ENCODE results near the gene TRAF4. TPM values are rescaled to one million over a fixed set of nuclear protein-coding genes. Genes with fewer than 3 reads are reported as not detected.
"Not testable (repeated sequence)": the region's sequence is repeated elsewhere in the genome, so short reads cannot be mapped to it uniquely, and the experiment has no call there.

Gene TRAF4
- total RNA-seq, 1 experiment from 2014 or later = 216 TPM

DNA sequence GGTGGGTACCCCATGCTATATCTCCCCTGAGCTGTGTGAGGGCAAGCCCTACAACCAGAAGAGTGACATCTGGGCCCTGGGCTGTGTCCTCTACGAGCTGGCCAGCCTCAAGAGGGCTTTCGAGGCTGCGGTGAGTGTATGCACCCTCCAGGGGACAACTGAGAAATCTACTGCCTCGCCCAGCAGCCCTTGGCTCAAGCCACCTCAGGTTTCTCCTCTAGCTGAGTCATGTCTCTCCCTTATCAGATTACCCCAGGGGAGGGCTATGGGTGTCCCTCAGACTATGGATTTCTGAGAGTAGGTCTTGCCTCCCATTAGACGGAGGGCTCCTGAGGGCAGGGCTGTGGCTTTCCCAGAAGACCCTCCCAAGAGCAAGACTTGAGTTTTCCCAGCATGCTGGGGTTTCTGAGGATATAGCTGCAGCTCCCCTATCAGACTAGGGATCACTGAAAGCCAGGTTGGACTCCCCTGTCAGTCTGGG lies 8.5 kb upstream of the TRAF4 start:
- no peak overlapping the region for H3K4me3 ChIP-seq (ENCODE audit: insufficient read depth, low read depth, low read length)
- H3K27me3 ChIP-seq (ENCODE audit: control insufficient read depth, insufficient read depth, low read length) = no peaks in the 10 kb centered on the region
- H3K36me3 ChIP-seq (replicated peaks; ENCODE audit: control insufficient read depth, insufficient read depth, low read length) = peaks cover 6% of the 10 kb centered on the region

GRCh38 chr17:28735913-28736769 lies 7.7 kb upstream of the TRAF4 start:
- not testable (repeated sequence) for DNase-seq; H3K27me3 ChIP-seq (ENCODE audit: control insufficient read depth, insufficient read depth, low read length); H3K4me3 ChIP-seq (ENCODE audit: insufficient read depth, low read depth, low read length)
- H3K36me3 ChIP-seq (replicated peaks; ENCODE audit: control insufficient read depth, insufficient read depth, low read length) = peaks cover 10% of the 10 kb centered on the region

More for the DNA sequence above, 8.5 kb upstream of the TRAF4 start:
- no peak for DNase-seq

- Histone ChIP-seq H3K36me3 (replicated peaks; ENCODE audit: control insufficient read depth, insufficient read depth, low read length) (peaks cover 10% of the 10 kb centered on the region), H3K4me3 (ENCODE audit: insufficient read depth, low read depth, low read length) (no peak overlapping the region), H3K27me3 (ENCODE audit: control insufficient read depth, insufficient read depth, low read length) (no peaks in the 10 kb centered on the region)
These were observed 6.5 kb upstream of the TRAF4 start for GRCh38 chr17:28737316-28737715.

DNA sequence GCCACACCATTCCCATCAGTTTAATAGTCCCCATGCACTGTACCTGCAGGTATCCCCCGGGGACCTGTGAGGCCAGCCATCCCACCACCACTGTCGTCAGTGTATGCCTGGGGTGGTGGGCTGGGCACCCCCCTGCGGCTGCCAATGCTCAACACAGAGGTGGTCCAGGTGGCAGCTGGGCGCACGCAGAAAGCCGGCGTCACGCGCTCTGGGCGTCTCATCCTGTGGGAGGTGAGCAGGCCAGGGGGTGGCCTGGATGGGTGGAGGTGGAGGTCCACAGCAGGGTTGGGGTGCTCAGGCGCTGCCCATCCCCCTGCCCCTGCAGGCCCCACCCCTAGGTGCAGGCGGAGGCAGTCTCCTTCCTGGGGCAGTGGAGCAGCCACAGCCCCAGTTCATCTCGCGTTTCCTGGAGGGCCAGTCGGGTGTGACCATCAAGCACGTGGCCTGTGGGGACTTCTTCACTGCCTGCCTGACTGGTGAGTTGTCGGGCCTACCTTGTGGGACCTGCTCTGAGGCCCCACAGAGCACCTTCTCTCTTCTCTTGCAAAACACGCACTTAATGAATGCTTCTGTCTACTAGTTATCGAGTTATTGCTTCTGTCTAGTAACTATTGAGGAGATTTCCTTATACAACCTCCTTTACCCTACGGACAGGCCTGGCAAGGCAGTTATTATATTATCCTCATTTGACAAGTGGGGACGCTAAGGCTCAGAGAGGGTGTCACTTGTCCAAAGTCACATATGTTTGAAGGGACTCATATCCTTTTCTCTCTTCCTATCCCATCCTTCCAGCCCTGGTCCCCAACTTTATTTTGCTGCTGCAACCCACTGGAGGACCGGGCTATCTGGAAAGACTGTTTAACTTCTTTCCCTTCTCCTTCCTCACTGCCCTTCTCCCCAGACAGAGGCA lies 5.8 kb upstream of the TRAF4 start:
- Histone ChIP-seq H3K27me3 (ENCODE audit: control insufficient read depth, insufficient read depth, low read length) (no peaks in the 10 kb centered on the region), H3K4me3 (ENCODE audit: insufficient read depth, low read depth, low read length) (no peak overlapping the region), H3K36me3 (replicated peaks; ENCODE audit: control insufficient read depth, insufficient read depth, low read length) (peaks cover 10% of the 10 kb centered on the region)
- no peak for DNase-seq

More at GRCh38 chr17:28737316-28737715, 6.5 kb upstream of the TRAF4 start:
- no peak for DNase-seq

- H3K36me3 ChIP-seq (replicated peaks; ENCODE audit: control insufficient read depth, insufficient read depth, low read length) = peaks cover 10% of the 10 kb centered on the region
- DNase-seq = no peak
- no peak overlapping the region for H3K4me3 ChIP-seq (ENCODE audit: insufficient read depth, low read depth, low read length)
These were observed 5.0 kb upstream of the TRAF4 start for GRCh38 chr17:28738680-28739384.

GRCh38 chr17:28740406-28741357 lies 3.1 kb upstream of the TRAF4 start:
- Histone ChIP-seq H3K4me3 (ENCODE audit: insufficient read depth, low read depth, low read length) (no peak overlapping the region), H3K27me3 (ENCODE audit: control insufficient read depth, insufficient read depth, low read length) (no peaks in the 10 kb centered on the region), H3K36me3 (replicated peaks; ENCODE audit: control insufficient read depth, insufficient read depth, low read length) (peaks cover 9% of the 10 kb centered on the region)
- no peak for DNase-seq

More at GRCh38 chr17:28738680-28739384, 5.0 kb upstream of the TRAF4 start:
- H3K27me3 ChIP-seq (ENCODE audit: control insufficient read depth, insufficient read depth, low read length) = no peaks in the 10 kb centered on the region

DNA sequence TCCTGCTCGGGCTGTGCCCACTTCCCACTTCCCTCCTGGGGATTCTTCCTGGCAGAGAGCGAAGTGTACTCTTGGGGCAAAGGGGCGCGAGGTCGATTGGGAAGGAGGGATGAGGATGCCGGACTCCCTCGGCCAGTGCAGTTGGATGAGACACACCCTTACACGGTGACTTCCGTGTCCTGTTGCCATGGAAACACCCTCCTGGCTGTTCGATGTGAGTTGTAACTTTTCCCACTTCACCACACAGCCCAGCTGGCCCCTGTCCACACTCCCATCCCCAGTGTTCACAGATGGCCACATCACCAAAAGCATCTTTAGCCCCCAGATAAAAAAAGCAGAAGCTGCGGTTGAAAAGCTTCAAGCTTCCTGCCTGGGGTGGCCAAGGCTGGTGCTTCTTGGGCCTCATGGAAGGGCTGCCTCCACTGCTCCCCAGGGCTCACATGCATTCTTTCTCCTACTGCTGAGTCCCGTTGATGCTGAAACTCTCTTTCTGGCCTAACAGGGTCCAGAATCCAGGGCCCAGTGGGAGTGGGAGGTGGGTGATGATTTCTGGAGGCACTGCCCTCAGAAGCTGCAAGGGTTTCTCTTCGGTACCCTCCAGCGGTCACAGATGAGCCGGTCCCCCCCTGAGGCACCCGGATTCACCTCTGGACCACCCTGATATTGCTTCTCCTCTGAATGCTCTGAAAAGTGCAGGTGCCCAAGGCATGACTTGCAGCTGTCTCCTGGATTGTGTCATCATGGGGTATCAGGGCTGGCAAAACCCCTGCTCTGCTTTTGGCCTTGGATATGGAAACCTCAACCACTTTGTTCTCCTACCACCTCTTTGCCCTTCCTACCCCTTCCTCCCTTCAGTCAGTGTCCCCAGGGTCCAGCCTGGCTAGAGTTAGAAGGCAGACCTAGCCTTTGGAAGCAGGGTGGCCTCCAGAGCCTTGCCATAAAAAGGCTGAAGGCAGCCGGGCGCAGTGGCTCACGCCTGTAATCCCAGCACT lies 2.2 kb upstream of the TRAF4 start:
- Histone ChIP-seq H3K4me3 (ENCODE audit: insufficient read depth, low read depth, low read length) (no peak overlapping the region), H3K36me3 (replicated peaks; ENCODE audit: control insufficient read depth, insufficient read depth, low read length) (peaks cover 15% of the 10 kb centered on the region), H3K27me3 (ENCODE audit: control insufficient read depth, insufficient read depth, low read length) (no peaks in the 10 kb centered on the region)
- no peak for DNase-seq

DNA sequence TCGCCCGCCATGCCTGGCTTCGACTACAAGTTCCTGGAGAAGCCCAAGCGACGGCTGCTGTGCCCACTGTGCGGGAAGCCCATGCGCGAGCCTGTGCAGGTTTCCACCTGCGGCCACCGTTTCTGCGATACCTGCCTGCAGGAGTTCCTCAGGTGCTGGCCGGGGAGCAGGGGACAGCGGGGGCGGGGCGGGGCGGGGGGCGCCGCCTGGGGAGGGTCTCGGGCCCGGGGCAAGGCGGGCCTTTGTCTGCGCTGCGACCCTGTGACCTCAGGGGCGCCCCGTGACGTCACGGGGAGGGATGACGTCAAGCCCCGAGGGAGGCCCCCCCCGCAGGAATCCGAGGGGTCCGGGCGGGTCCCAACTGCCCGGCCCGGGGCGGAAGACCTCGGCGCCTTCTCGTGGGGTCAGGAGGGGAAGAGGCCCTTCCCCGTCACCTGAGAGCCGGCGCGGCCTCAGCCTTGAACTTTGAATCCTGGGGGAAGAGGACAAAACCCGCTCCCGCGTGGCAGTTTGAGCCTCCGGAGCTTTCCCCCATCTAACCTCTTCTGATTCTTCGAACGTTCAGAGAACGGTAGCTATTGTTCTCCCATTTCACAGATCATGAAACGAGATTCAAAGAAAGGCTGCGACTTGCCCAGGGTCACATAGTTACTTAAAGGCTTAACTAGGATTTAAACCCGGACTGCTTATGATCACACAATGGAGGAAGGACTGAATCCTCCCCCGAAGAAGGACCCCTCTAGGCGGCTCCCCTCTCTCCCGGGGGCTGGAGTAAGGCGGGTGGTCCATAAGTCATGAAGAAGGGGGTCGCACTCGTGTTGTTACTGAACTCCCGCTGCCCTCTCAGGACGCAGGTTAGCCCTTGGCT lies 527 bp downstream of the TRAF4 start:
- Histone ChIP-seq H3K36me3 (replicated peaks; ENCODE audit: control insufficient read depth, insufficient read depth, low read length) (peaks cover 34% of the 10 kb centered on the region), H3K27me3 (ENCODE audit: control insufficient read depth, insufficient read depth, low read length) (no peaks in the 10 kb centered on the region), H3K4me3 (ENCODE audit: insufficient read depth, low read depth, low read length) (peak overlapping the region; percentile 90)
- DNase-seq = peak; percentile 97

- Histone ChIP-seq H3K36me3 (replicated peaks; ENCODE audit: control insufficient read depth, insufficient read depth, low read length) (peaks cover 36% of the 10 kb centered on the region), H3K27me3 (ENCODE audit: control insufficient read depth, insufficient read depth, low read length) (no peaks in the 10 kb centered on the region), H3K4me3 (ENCODE audit: insufficient read depth, low read depth, low read length) (peak overlapping the region; percentile 90)
- DNase-seq = peak; percentile 83
These were observed 1.4 kb downstream of the TRAF4 start for GRCh38 chr17:28744972-28745785.

DNA sequence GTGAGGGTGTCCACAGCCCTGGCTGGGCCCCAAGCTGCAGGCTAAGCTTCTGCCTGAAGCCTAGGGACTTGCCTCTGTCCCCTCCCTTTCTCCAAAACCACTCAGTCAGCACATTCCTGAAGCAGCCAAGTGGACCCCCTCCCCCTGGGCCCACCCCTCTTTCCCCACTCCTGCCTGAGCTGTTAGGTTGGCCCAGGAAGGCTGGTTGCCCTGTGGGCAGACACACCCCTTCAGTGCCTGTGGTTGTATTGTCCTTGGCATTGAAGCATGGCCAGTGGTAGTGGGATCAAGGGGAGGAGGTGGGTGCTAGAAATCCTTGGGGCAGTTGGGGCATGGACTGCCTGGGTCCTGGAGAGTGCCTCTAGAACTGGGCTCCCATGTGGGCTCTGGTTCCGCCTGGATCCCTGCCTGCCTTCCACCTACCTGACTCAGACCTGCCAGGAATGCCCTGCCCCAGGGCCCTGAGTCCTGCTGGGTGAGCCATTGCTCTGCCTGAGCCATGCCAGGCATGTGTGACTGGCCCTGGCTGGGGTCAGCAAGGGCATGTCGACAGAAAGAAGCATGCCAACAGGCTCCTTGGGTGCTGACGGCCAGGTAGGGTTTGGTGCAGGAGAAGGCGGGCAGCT lies 2.1 kb downstream of the TRAF4 start:
- Histone ChIP-seq H3K36me3 (replicated peaks; ENCODE audit: control insufficient read depth, insufficient read depth, low read length) (peaks cover 39% of the 10 kb centered on the region), H3K4me3 (ENCODE audit: insufficient read depth, low read depth, low read length) (peak overlapping the region; percentile 90), H3K27me3 (ENCODE audit: control insufficient read depth, insufficient read depth, low read length) (no peaks in the 10 kb centered on the region)
- DNase-seq = peak; percentile 69

DNA sequence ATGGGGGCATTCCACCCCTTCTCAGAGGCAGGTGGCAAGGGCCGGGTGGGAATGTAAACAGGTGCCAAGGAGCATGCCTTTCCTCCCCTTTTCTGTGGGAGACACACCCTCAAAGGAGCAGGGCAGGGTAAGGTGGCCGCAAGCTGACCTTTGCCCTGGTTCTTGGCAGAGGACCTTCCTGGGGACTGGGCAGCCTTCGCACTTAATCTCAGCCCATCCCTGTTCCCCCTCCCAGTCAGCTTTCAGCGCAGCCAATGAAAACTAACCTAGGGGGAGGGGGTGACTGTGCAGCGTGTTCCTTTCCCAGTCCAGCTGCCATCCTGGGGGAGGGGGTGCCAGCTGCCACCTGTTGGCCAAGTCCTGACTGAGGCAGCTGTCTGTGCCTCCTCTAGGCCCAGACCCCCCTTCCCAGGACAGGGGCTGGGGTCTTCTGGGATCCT lies 2.8 kb downstream of the TRAF4 start:
- H3K36me3 ChIP-seq (replicated peaks; ENCODE audit: control insufficient read depth, insufficient read depth, low read length) = peaks cover 41% of the 10 kb centered on the region
- peak; percentile 73 for DNase-seq
- H3K27me3 ChIP-seq (ENCODE audit: control insufficient read depth, insufficient read depth, low read length) = no peaks in the 10 kb centered on the region
- no peak overlapping the region for H3K4me3 ChIP-seq (ENCODE audit: insufficient read depth, low read depth, low read length)
